K562 (cell line): ENCODE data around the gene PCSK6.

Source experiments
- ELF1 ChIP-seq: fragments of 200-800 bp; sonication (Bioruptor generic); IDR thresholded peaks from 2 replicates; pipeline ENCODE4 v1.6.1; 2016; ENCODE audit warnings: missing genetic modification characterization, missing compliant biosample characterization
- FOXJ3 ChIP-seq: sonication (generic); formaldehyde crosslinking; IDR thresholded peaks from 2 replicates; pipeline ENCODE4 v1.4.0; 2020; ENCODE audit warnings: mild to moderate bottlenecking, missing genetic modification reagents
- GABPA ChIP-seq: fragments of 200-800 bp; sonication (Bioruptor generic); conservative IDR thresholded peaks from 2 replicates; pipeline ENCODE4 v1.6.1; 2016; ENCODE audit warnings: low read depth, missing genetic modification characterization, missing compliant biosample characterization
- SMC3 ChIP-seq: conservative IDR thresholded peaks from 2 replicates; pipeline ENCODE4 v1.6.1; 2011; ENCODE audit warnings: low read depth, low read length, improper control_type of control experiment; ENCODE audit not compliant: insufficient read depth
- TEAD4 ChIP-seq, 2 experiments: sonication (generic) in 1 of 2; formaldehyde crosslinking in 1 of 2; IDR thresholded peaks; 2 replicates each; pipeline versions ENCODE4 v1.6.1 to v1.8.0; 2012 to 2022; ENCODE audit warnings: borderline replicate concordance in 1 of 2, inconsistent platforms in 1 of 2, low read length in 1 of 2, mild to moderate bottlenecking in 1 of 2, missing genetic modification reagents in 1 of 2
- YY1 ChIP-seq, 3 experiments: IDR thresholded peaks; 2 replicates each; pipeline ENCODE4 v1.6.1; 2011; ENCODE audit warnings: low read length in 2 of 3, mild to moderate bottlenecking in 2 of 3, moderate library complexity in 2 of 3, borderline replicate concordance in 1 of 3, control low read depth in 1 of 3, low read depth in 1 of 3; ENCODE audit not compliant: insufficient read depth in 3 of 3, insufficient replicate concordance in 2 of 3, control insufficient read depth in 1 of 3, insufficient read length in 1 of 3; ENCODE audit errors: extremely low read depth in 1 of 3
- TF ChIP-seq, protein P1 (sequence below): fragments of 200-800 bp; sonication (Bioruptor generic); IDR thresholded peaks from 2 replicates; pipeline ENCODE4 v1.6.1; 2016; ENCODE audit warnings: missing genetic modification characterization, missing compliant biosample characterization
- TF ChIP-seq, protein P2 (sequence below), 3 experiments: IDR thresholded peaks in 2 of 3; conservative IDR thresholded peaks in 1 of 3; 2 replicates each; pipeline ENCODE4 v1.5.1; 2011 to 2012; ENCODE audit warnings: low read length in 3 of 3, mild to moderate bottlenecking in 3 of 3, control low read depth in 2 of 3, improper control_type of control experiment in 1 of 3, inconsistent platforms in 1 of 3, low read depth in 1 of 3, mixed read lengths in 1 of 3, moderate library complexity in 1 of 3; ENCODE audit not compliant: insufficient read depth in 2 of 3
- TF ChIP-seq, protein P3 (sequence below), 2 experiments: fragments of 450-650 bp in 1 of 2; sonication (generic) in 1 of 2; formaldehyde crosslinking in 1 of 2; IDR thresholded peaks in 1 of 2; conservative IDR thresholded peaks in 1 of 2; 2 replicates each; pipeline versions ENCODE4 v1.6.1 to v1.8.1; 2016 to 2023; ENCODE audit warnings: mild to moderate bottlenecking in 2 of 2, moderate library complexity in 2 of 2, inconsistent platforms in 1 of 2, missing genetic modification reagents in 1 of 2

DNA sequence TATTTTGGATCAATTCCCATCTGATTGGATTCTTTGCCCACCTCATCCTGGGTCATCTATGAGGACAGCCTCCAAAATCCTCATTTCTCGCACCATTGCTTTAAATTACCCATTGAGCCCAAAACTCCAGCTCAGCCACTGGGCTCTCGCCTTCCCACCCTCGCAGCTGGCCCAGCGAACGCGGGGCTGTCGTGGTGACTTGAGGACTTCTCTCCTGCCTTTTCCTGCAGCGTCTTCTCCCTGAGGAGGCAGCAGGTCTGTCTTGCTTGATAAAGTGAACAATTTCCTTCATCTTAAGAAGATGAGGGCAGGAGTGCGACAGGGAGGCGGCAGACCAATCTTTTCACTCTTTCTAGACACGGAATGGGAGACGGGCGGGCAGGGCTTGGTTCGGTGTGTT is 161.5 kb downstream of the PCSK6 start:
- no peak for TF ChIP-seq SMC3
- TF ChIP-seq, protein P1, sequence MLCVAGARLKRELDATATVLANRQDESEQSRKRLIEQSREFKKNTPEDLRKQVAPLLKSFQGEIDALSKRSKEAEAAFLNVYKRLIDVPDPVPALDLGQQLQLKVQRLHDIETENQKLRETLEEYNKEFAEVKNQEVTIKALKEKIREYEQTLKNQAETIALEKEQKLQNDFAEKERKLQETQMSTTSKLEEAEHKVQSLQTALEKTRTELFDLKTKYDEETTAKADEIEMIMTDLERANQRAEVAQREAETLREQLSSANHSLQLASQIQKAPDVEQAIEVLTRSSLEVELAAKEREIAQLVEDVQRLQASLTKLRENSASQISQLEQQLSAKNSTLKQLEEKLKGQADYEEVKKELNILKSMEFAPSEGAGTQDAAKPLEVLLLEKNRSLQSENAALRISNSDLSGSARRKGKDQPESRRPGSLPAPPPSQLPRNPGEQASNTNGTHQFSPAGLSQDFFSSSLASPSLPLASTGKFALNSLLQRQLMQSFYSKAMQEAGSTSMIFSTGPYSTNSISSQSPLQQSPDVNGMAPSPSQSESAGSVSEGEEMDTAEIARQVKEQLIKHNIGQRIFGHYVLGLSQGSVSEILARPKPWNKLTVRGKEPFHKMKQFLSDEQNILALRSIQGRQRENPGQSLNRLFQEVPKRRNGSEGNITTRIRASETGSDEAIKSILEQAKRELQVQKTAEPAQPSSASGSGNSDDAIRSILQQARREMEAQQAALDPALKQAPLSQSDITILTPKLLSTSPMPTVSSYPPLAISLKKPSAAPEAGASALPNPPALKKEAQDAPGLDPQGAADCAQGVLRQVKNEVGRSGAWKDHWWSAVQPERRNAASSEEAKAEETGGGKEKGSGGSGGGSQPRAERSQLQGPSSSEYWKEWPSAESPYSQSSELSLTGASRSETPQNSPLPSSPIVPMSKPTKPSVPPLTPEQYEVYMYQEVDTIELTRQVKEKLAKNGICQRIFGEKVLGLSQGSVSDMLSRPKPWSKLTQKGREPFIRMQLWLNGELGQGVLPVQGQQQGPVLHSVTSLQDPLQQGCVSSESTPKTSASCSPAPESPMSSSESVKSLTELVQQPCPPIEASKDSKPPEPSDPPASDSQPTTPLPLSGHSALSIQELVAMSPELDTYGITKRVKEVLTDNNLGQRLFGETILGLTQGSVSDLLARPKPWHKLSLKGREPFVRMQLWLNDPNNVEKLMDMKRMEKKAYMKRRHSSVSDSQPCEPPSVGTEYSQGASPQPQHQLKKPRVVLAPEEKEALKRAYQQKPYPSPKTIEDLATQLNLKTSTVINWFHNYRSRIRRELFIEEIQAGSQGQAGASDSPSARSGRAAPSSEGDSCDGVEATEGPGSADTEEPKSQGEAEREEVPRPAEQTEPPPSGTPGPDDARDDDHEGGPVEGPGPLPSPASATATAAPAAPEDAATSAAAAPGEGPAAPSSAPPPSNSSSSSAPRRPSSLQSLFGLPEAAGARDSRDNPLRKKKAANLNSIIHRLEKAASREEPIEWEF (CRISPR knock-in tag) = no peak
- TF ChIP-seq TEAD4 (IDR thresholded peaks at IDR 0.05; ENCODE audit: low read length) = no peak
- no peak for TF ChIP-seq TEAD4 (CRISPR knock-in tag; IDR thresholded peaks at IDR 0.05; ENCODE audit: borderline replicate concordance)
- TF ChIP-seq, protein P2, sequence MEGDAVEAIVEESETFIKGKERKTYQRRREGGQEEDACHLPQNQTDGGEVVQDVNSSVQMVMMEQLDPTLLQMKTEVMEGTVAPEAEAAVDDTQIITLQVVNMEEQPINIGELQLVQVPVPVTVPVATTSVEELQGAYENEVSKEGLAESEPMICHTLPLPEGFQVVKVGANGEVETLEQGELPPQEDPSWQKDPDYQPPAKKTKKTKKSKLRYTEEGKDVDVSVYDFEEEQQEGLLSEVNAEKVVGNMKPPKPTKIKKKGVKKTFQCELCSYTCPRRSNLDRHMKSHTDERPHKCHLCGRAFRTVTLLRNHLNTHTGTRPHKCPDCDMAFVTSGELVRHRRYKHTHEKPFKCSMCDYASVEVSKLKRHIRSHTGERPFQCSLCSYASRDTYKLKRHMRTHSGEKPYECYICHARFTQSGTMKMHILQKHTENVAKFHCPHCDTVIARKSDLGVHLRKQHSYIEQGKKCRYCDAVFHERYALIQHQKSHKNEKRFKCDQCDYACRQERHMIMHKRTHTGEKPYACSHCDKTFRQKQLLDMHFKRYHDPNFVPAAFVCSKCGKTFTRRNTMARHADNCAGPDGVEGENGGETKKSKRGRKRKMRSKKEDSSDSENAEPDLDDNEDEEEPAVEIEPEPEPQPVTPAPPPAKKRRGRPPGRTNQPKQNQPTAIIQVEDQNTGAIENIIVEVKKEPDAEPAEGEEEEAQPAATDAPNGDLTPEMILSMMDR (IDR thresholded peaks at IDR 0.05 in 2 of 3, conservative IDR thresholded peaks at IDR 0.05 in 1 of 3; ENCODE audit: insufficient read depth in 2 of 3, low read depth in 1 of 3, low read length in 3 of 3) = no peak
- no peak for TF ChIP-seq ELF1 (tag)
- TF ChIP-seq FOXJ3 (CRISPR knock-in tag) = no peak
- no peak for TF ChIP-seq YY1 (IDR thresholded peaks at IDR 0.05; ENCODE audit: borderline replicate concordance in 1 of 3, control insufficient read depth in 1 of 3, extremely low read depth in 1 of 3, insufficient read depth in 3 of 3, insufficient read length in 1 of 3, insufficient replicate concordance in 2 of 3, low read depth in 1 of 3, low read length in 2 of 3)
- TF ChIP-seq, protein P3, sequence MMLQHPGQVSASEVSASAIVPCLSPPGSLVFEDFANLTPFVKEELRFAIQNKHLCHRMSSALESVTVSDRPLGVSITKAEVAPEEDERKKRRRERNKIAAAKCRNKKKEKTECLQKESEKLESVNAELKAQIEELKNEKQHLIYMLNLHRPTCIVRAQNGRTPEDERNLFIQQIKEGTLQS (IDR thresholded peaks at IDR 0.05) = no peak
- TF ChIP-seq, protein P3 (CRISPR knock-in tag; conservative IDR thresholded peaks at IDR 0.05) = no peak
- no peak for TF ChIP-seq GABPA (tag)
